Left cardiac atrium (tissue), 4 donors: ENCODE measurements around the gene DTD1. TPM values are rescaled to one million over a fixed set of nuclear protein-coding genes. Genes with fewer than 3 reads are reported as not detected.

Experiments
- ATAC-seq, 2 donors: fragments of 200-7000 bp; cut with Tn5 transposase; one replicate each; pipeline ENCODE4 v1.9.1; 2020; ENCODE audit warnings: mild to moderate bottlenecking in 2 of 2, moderate library complexity in 2 of 2
- DNase-seq: peaks from one replicate; pipeline ENCODE4 v3.0.0-alpha.2; 2020
- intact Hi-C, 2 donors: fragments of 100-400 bp; cut with DNase I; formaldehyde crosslinking; loops; one replicate each; pipeline versions ENCODE4 v1.14.1 to v1.15.1; 2022 to 2023
- total RNA-seq, 2 donors: library from RNA; stranded (reverse); fragmentation: NEBNext Ultra II Directional; extraction: Animal tissue kit (Norgen Biotek cat#: 25700); gene quantifications; one replicate each; pipeline ENCODE4 v1.2.1, GENCODE V29; 2021
- donor health status: DM: no; HTN: yes; CAD: no.
- donor health status: DM: no; HTN: yes; CAD: no; lungs with severe emphysema.
- donor health status: DM: yes; HTN: yes; CAD: no.
- donor health status: Dilated cardiomyopathy.

The DTD1 gene
- total RNA-seq, 2 donors from 2014 or later: 12.1 to 18.9 TPM

GRCh38 chr20:18811186-18811585 is 223.3 kb downstream of the DTD1 start:
- ATAC-seq (no peak), DNase-seq (no peak)
- intact Hi-C loops: no loop called here

GRCh38 chr20:18811904-18812303 is 224.1 kb downstream of the DTD1 start:
- no peak for DNase-seq
- intact Hi-C loops: no loop called here
- ATAC-seq: no peak

- no peak for ATAC-seq
- no peak for DNase-seq
- intact Hi-C loops: no loop called here
These were observed 225.6 kb downstream of the DTD1 start, which contains the start of gene SCP2D1 for GRCh38 chr20:18813483-18813882. SCP2D1 (plus strand) TSS chr20:18813783; CDS start chr20:18813816, 33 bp downstream.

GRCh38 chr20:18815194-18815942 is 227.5 kb downstream of the DTD1 start:
- no peak for ATAC-seq
- intact Hi-C loops: no loop called here
- no peak for DNase-seq

Other genes starting within 250 kb of the DTD1 start
- gene DZANK1, start 121.0 kb upstream of the DTD1 start, total RNA-seq: 1 to 10 TPM in 1 of 2 donors, under 1 TPM in 1; 0.92 to 1.1 TPM
- gene POLR3F, start 120.7 kb upstream of the DTD1 start, total RNA-seq: 1 to 10 TPM; 6.1 to 6.5 TPM
- gene RBBP9, start 90.8 kb upstream of the DTD1 start, total RNA-seq: 1 to 10 TPM; 5.1 to 8.9 TPM
- 10 to 100 TPM; 20.7 to 24.3 TPM for gene SEC23B, start 80.1 kb upstream of the DTD1 start, total RNA-seq
- gene SMIM26, start 20.6 kb upstream of the DTD1 start, total RNA-seq: 10 to 100 TPM; 79.1 to 84.9 TPM
- not detected for gene SCP2D1, start 225.7 kb downstream of the DTD1 start, total RNA-seq